Measurements from ENCODE around the gene FGF22. TPM values are rescaled to one million over a fixed set of nuclear protein-coding genes. Genes with fewer than 3 reads are reported as not detected.

The FGF22 gene
- total RNA-seq, 6 donors from 2014 or later: 0.40 to 6.3 (median 1.2) TPM; not detected in 1

GRCh38 chr19:607301-608154 is 32.2 kb upstream of the FGF22 start:
- Histone ChIP-seq H3K9me3 (no peaks in the 10 kb centered on the region), H3K4me1 (peaks cover 25 to 39% (median 36%) of the 10 kb centered on the region in 4 donors), H3K27me3 (no peaks in the 10 kb centered on the region), H3K4me3 (no peak overlapping the region), H3K36me3 (no peaks in the 10 kb centered on the region), H3K27ac (no peak overlapping the region)
- TF ChIP-seq CTCF (IDR thresholded peaks at IDR 0.05) (no peak), POLR2AphosphoS5 (IDR thresholded peaks at IDR 0.05) (no peak), EP300 (IDR thresholded peaks at IDR 0.05) (no peak), POLR2A (IDR thresholded peaks at IDR 0.05) (no peak)
- DNase-seq (peak in 1 of 2 donors; percentile 82), ATAC-seq (ENCODE audit: low FRiP score in 2 of 2) (no peak)
- 89 to 93% methylated on average over 8 to 18 of the region's 30 CpGs for WGBS, 2 donors

DNA sequence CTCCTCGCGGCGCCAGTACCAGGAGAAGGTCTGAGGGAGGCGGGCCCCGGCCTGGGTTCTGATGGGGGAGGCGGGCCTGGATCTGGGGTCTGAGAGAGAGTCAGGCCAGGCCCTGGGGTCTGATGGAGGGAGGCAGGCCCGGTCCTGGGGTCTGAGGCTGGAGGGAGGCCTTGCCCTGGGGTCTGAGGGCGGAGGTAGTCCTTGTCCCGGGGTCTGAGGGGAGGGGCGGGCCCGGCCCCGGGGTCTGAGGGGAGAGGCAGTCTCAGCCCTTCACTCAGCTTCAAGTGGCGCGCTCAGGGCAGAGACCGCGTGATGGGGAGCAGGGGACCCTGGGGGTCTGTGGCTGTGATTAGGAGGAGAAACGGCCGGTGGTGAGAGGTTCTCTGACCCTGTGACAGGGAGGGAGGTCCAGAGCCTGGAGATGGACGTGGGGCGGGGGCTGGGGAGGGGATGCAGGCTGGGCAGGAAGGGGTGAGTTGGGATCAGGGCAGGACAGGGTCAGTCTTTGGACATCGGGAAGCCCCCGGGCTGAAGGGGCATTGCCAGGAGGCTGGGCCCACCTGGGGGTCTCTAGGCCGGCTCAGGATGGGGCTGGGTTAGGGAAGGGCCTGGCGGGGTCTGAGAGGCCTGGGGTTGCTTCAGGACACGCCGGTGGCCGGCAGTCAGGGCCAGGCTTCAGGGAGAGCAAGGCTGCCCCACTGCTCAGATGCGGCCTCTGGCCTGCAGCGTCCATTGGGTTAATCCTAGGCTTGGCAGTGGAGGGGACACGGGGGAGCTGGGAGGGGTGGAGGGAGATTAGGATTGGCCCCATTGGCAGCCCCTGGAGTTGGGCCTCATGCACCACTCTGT is 31.3 kb upstream of the FGF22 start:
- peak in 1 of 2 donors; percentile 5 for ATAC-seq (ENCODE audit: low FRiP score in 2 of 2)
- peak overlapping the region in 1 of 4 donors; percentile 6 for H3K27ac ChIP-seq
- 74 to 78% methylated on average over 21 to 30 of the region's 30 CpGs for WGBS, 2 donors

GRCh38 chr19:609004-609346 is 30.7 kb upstream of the FGF22 start:
- peak; percentile 64 to 90 for DNase-seq
- peak; percentile 16 to 63 for ATAC-seq (ENCODE audit: low FRiP score in 2 of 2)
- peak overlapping the region in 3 of 4 donors; percentile 37 to 83 (median 74) for H3K27ac ChIP-seq

More for the DNA sequence above, 31.3 kb upstream of the FGF22 start:
- Histone ChIP-seq H3K9me3 (no peaks in the 10 kb centered on the region), H3K36me3 (no peaks in the 10 kb centered on the region), H3K27me3 (no peaks in the 10 kb centered on the region), H3K4me1 (peaks cover 25 to 39% (median 36%) of the 10 kb centered on the region in 4 donors), H3K4me3 (no peak overlapping the region)
- DNase-seq: peak in 1 of 2 donors; percentile 70
- TF ChIP-seq CTCF (IDR thresholded peaks at IDR 0.05) (no peak), EP300 (IDR thresholded peaks at IDR 0.05) (no peak), POLR2A (IDR thresholded peaks at IDR 0.05) (no peak), POLR2AphosphoS5 (IDR thresholded peaks at IDR 0.05) (no peak)

More at GRCh38 chr19:609004-609346, 30.7 kb upstream of the FGF22 start:
- Histone ChIP-seq H3K4me1 (peaks cover 25 to 39% (median 36%) of the 10 kb centered on the region in 4 donors), H3K4me3 (no peak overlapping the region), H3K27me3 (no peaks in the 10 kb centered on the region), H3K36me3 (no peaks in the 10 kb centered on the region), H3K9me3 (no peaks in the 10 kb centered on the region)
- 66% methylated on average over 10 of the region's 22 CpGs; no CpG with 5 or more reads in 1 of the 2 donors for WGBS, 2 donors
- TF ChIP-seq CTCF (IDR thresholded peaks at IDR 0.05): no peak
- peak in 1 of 4 donors; percentile 34 for TF ChIP-seq EP300 (IDR thresholded peaks at IDR 0.05)
- peak in 1 of 2 donors; percentile 78 for TF ChIP-seq POLR2AphosphoS5 (IDR thresholded peaks at IDR 0.05)

Data from upper lobe of left lung (tissue), 6 donors.